GM12878 (cell line): ENCODE measurements around the gene EMID1. TPM values are rescaled to one million over a fixed set of nuclear protein-coding genes. Genes with fewer than 3 reads are reported as not detected.

Experiments
- ATAC-seq: fragments of 200-7000 bp; cut with Tn5 transposase; 3 replicates; pipeline ENCODE4 v1.9.1; 2020; ENCODE audit warnings: mild to moderate bottlenecking, moderate library complexity
- BruUV-seq: library from RNA; stranded (reverse); fragments of 400-500 nt; replicated peaks from 2 replicates; lab custom pipeline; 2021; lab: Mats Ljungman, UMichigan
- CTCF ChIA-PET: fragments of 300-600 bp; sonication (Branson Sonifier 250); formaldehyde crosslinking; extraction: SDS; loops from one replicate; lab custom pipeline; 2021; ENCODE audit warnings: inconsistent platforms; lab: Yijun Ruan, JAX
- POLR2A ChIA-PET: fragments of 350-600 bp; formaldehyde crosslinking; extraction: SDS; loops from one replicate; lab custom pipeline; 2021; ENCODE audit warnings: inconsistent platforms; lab: Charles Lee
- RAD21 ChIA-PET: fragments of 300-600 bp; sonication (Branson Sonifier 250); formaldehyde crosslinking; loops from one replicate; lab custom pipeline; 2023; ENCODE audit warnings: antibody characterized with exemption; ENCODE audit not compliant: unreplicated experiment; lab: Charles Lee
- SMC1A ChIA-PET: fragments of 300-600 bp; sonication (Branson Sonifier 250); formaldehyde crosslinking; loops from one replicate; lab custom pipeline; 2023; ENCODE audit not compliant: unreplicated experiment, uncharacterized antibody; lab: Charles Lee
- DNase-seq: peaks from one replicate; pipeline ENCODE4 v3.0.0-alpha.2; 2011; ENCODE audit warnings: low read depth, low spot score
- FAIRE-seq: peaks from 3 replicates; lab custom pipeline; 2011; peaks lifted over from hg19 to GRCh38; lab: Jason Lieb, UNC
- H2AFZ ChIP-seq: 2 replicates; pipeline ENCODE4 v1.6.0; 2011; ENCODE audit warnings: low read depth, low read length, control low read depth; ENCODE audit not compliant: control insufficient read depth
- H3K27ac ChIP-seq: 2 replicates; pipeline ENCODE4 v1.5.1; 2011; ENCODE audit warnings: control low read depth; ENCODE audit not compliant: control insufficient read depth, insufficient read depth
- H3K27me3 ChIP-seq, 2 experiments: replicated peaks in 1 of 2; 2 replicates each; pipeline versions ENCODE4 v1.6.0 to v1.6.1; 2011; ENCODE audit warnings: low read length in 1 of 2; ENCODE audit not compliant: control insufficient read depth in 2 of 2, insufficient read depth in 2 of 2
- H3K36me3 ChIP-seq, 2 experiments: 2 replicates each; pipeline ENCODE4 v1.5.1; 2011; ENCODE audit warnings: low read length in 1 of 2; ENCODE audit not compliant: control insufficient read depth in 2 of 2, insufficient read depth in 2 of 2
- H3K4me1 ChIP-seq: 2 replicates; pipeline ENCODE4 v1.6.1; 2011; ENCODE audit warnings: mild to moderate bottlenecking, low read length, moderate library complexity, mixed read lengths; ENCODE audit not compliant: control insufficient read depth, insufficient read depth
- H3K4me2 ChIP-seq: 2 replicates; pipeline ENCODE4 v1.6.0; 2011; ENCODE audit warnings: control low read depth; ENCODE audit not compliant: control insufficient read depth, insufficient read depth
- H3K4me3 ChIP-seq: fragments of 200-600 bp; sonication (generic); 2 replicates; pipeline ENCODE4 v1.5.1; 2016
- H3K79me2 ChIP-seq: 2 replicates; pipeline ENCODE4 v1.6.0; 2011; ENCODE audit warnings: low read length; ENCODE audit not compliant: control insufficient read depth, insufficient read depth
- H3K9ac ChIP-seq: 2 replicates; pipeline ENCODE4 v1.8.0; 2011; ENCODE audit warnings: low read length, control low read depth, mixed read lengths; ENCODE audit not compliant: control insufficient read depth, insufficient read depth
- H3K9me3 ChIP-seq: replicated peaks from 3 replicates; pipeline ENCODE4 v1.5.1; 2011; ENCODE audit warnings: mild to moderate bottlenecking, low read length; ENCODE audit not compliant: control insufficient read depth, insufficient read depth
- H4K20me1 ChIP-seq: 2 replicates; pipeline ENCODE4 v1.6.0; 2011; ENCODE audit not compliant: control insufficient read depth, insufficient read depth
- CTCF ChIP-seq, 3 experiments: IDR thresholded peaks in 2 of 3; conservative IDR thresholded peaks in 1 of 3; 2 replicates each; pipeline ENCODE4 v1.5.1; 2011; ENCODE audit warnings: low read depth in 3 of 3, low read length in 3 of 3, mild to moderate bottlenecking in 3 of 3, control low read depth in 2 of 3, moderate library complexity in 2 of 3, inconsistent platforms in 1 of 3, mixed read lengths in 1 of 3; ENCODE audit not compliant: control insufficient read depth in 2 of 3, insufficient read depth in 1 of 3; ENCODE audit errors: extremely low read depth in 1 of 3
- HSF1 ChIP-seq: fragments of 150-350 bp; IDR thresholded peaks from 2 replicates; pipeline ENCODE4 v1.6.1; 2014; ENCODE audit warnings: mild to moderate bottlenecking, low read depth, low read length
- JUND ChIP-seq: IDR thresholded peaks from 2 replicates; pipeline ENCODE4 v1.6.1; 2012; ENCODE audit warnings: low read depth, mild to moderate bottlenecking, low read length, improper control_type of control experiment, moderate library complexity
- MEF2A ChIP-seq: IDR thresholded peaks from 2 replicates; pipeline ENCODE4 v1.6.1; 2011; ENCODE audit warnings: low read depth, mild to moderate bottlenecking, low read length, moderate library complexity; ENCODE audit not compliant: insufficient read depth
- NRF1 ChIP-seq: conservative IDR thresholded peaks from 2 replicates; pipeline ENCODE4 v1.6.1; 2011; ENCODE audit warnings: mild to moderate bottlenecking, low read depth, low read length, improper control_type of control experiment
- RAD21 ChIP-seq: IDR thresholded peaks from 2 replicates; pipeline ENCODE4 v1.6.1; 2011; ENCODE audit warnings: mild to moderate bottlenecking, low read depth, low read length, moderate library complexity; ENCODE audit not compliant: insufficient read depth
- RAD51 ChIP-seq: fragments of 450-650 bp; IDR thresholded peaks from 2 replicates; pipeline ENCODE4 v1.6.1; 2016; ENCODE audit warnings: moderate library complexity, mild to moderate bottlenecking, inconsistent platforms
- SMAD1 ChIP-seq: fragments of 450-650 bp; IDR thresholded peaks from 2 replicates; pipeline ENCODE4 v1.6.1; 2018; ENCODE audit warnings: mild to moderate bottlenecking, low read depth; ENCODE audit not compliant: partially characterized antibody
- STAT1 ChIP-seq: fragments of 450-650 bp; conservative IDR thresholded peaks from 2 replicates; pipeline ENCODE4 v1.6.1; 2014; ENCODE audit warnings: antibody characterized with exemption, mild to moderate bottlenecking
- TBL1XR1 ChIP-seq: IDR thresholded peaks from 2 replicates; pipeline ENCODE4 v1.6.1; 2012; ENCODE audit warnings: low read depth, low read length, improper control_type of control experiment
- ZNF592 ChIP-seq: fragments of 450-650 bp; IDR thresholded peaks from 2 replicates; pipeline ENCODE4 v1.6.1; 2017; ENCODE audit warnings: mild to moderate bottlenecking, moderate library complexity
- WGBS: methylation state at CpG from one replicate; pipeline ENCODE4 v1.1.6; 2016; ENCODE audit warnings: low lambda C conversion rate; ENCODE audit not compliant: insufficient replicate concordance, insufficient coverage; ENCODE audit errors: missing lambda C conversion rate; 5-methylcytosine and 5-hydroxymethylcytosine counted together
- in situ Hi-C: fragments of 300-500 bp; cut with MboI; formaldehyde crosslinking; loops from 9 replicates; pipeline ENCODE4 v1.14.3; 2018; ENCODE audit warnings: mixed read lengths
- intact Hi-C: fragments of 100-400 bp; cut with micrococcal nuclease; formaldehyde crosslinking; loops from one replicate; pipeline ENCODE4 v1.14.2; 2022; ENCODE audit not compliant: unreplicated experiment
- polyA plus RNA-seq, 11 experiments: library from polyadenylated mRNA; depleted of rRNA in 4 of 11; unstranded in 6 of 11; stranded (reverse) in 5 of 11; fragments of >200 nt; fragmentation: Nextera tagmentation in 4 of 11; fragmentation: Illumina TruSeq in 1 of 11; extraction: Ambion mirVana in 4 of 11; extraction: Trizol in 1 of 11; gene quantifications; 1 replicate in 1 of 11; 2 replicates in 10 of 11; pipeline versions ENCODE4 v1.2.1 to v1.2.3, GENCODE V29; 2011 to 2016; ENCODE audit warnings: inconsistent platforms in 2 of 11, missing spikeins in 2 of 11, low read depth in 1 of 11
- total RNA-seq, 4 experiments: library from RNA; depleted of rRNA in 3 of 4; stranded (reverse); fragments of >200 nt in 3 of 4; fragmentation: Illumina TruSeq in 1 of 4; extraction: Trizol in 1 of 4; gene quantifications; 2 replicates each; pipeline versions ENCODE4 v1.2.1 to v1.2.3, GENCODE V29; 2013 to 2021

The EMID1 gene
- total and polyA plus RNA-seq, 10 of the 15 experiments (the other 5 are each of a cell fraction or from before 2014, with no cell fraction given) = 1.2 to 60.3 (median 12.0) TPM

- TF ChIP-seq HSF1 = no peak
- peak; percentile 29 to 52 (median 38); a peak in 5 of 6 replicates for TF ChIP-seq CTCF (IDR thresholded peaks at IDR 0.05 in 2 of 3, conservative IDR thresholded peaks at IDR 0.05 in 1 of 3; ENCODE audit: control insufficient read depth in 2 of 3, extremely low read depth in 1 of 3, insufficient read depth in 1 of 3, low read depth in 3 of 3, low read length in 3 of 3)
- peak; percentile 75 for TF ChIP-seq RAD21
- no peak for TF ChIP-seq SMAD1
- TF ChIP-seq MEF2A = no peak
Measured at GRCh38 chr22:29156507-29156906, 49.2 kb upstream of the EMID1 start (continued).

GRCh38 chr22:29157759-29158535 is 47.7 kb upstream of the EMID1 start:
- in situ Hi-C loops = no loop called here
- no peak for TF ChIP-seq ZNF592
- no peak for TF ChIP-seq STAT1
- no peak for TF ChIP-seq NRF1
- no peak for TF ChIP-seq JUND
- TF ChIP-seq RAD51 = peak; percentile 96
- no peak for TF ChIP-seq TBL1XR1

More at GRCh38 chr22:29157759-29158535, 47.7 kb upstream of the EMID1 start:
- DNase-seq (no peak), ATAC-seq (peak; percentile 64), FAIRE-seq (peak; percentile 35)
- intact Hi-C loops = loop anchor here (10.0 kb wide), 2 partner anchors 113 to 553 kb away; no protein-coding TSS in a partner anchor
- Histone ChIP-seq H2AFZ (no peak overlapping the region), H3K9ac (no peak overlapping the region), H3K79me2 (no peaks in the 10 kb centered on the region), H3K4me2 (no peak overlapping the region), H3K4me1 (peaks cover 8% of the 10 kb centered on the region), H3K27me3 (no peaks in the 10 kb centered on the region; a peak in 1 of 4 replicates), H4K20me1 (no peaks in the 10 kb centered on the region), H3K9me3 (peaks cover 1% of the 10 kb centered on the region; the same call in 2 of the 3 replicates), H3K27ac (no peak overlapping the region), H3K4me3 (no peak overlapping the region), H3K36me3 (no peaks in the 10 kb centered on the region)
- ChIA-PET POLR2A (interaction anchor here (0.9 to 1.0 kb wide), 2 partner anchors 9 to 46 kb away, joined by 3 read pairs; no protein-coding TSS in a partner anchor), RAD21 (interaction anchor here (0.7 to 1.1 kb wide), 2 partner anchors 45 to 88 kb away, joined by 3 to 4 read pairs; no protein-coding TSS in a partner anchor), CTCF (interaction anchor here (0.8 to 5.0 kb wide), 7 partner anchors 9 to 117 kb away, joined by 4 to 62 read pairs (median 9); no protein-coding TSS in a partner anchor), SMC1A (interaction anchor here (0.6 to 2.1 kb wide), 9 partner anchors 9 to 249 kb away, joined by 3 to 13 read pairs (median 4); no protein-coding TSS in a partner anchor)
- 91% methylated on average over 9 of the region's 11 CpGs for WGBS
- BruUV-seq = no TSS peak
